B cell (primary cell): ENCODE measurements around the gene FBXO10. TPM values are rescaled to one million over a fixed set of nuclear protein-coding genes. Genes with fewer than 3 reads are reported as not detected.

ENCODE experiments used
- ATAC-seq: fragments of 200-7000 bp; cut with Tn5 transposase; one replicate; pipeline ENCODE4 v1.10.0; 2021; ENCODE audit warnings: low read depth, mild to moderate bottlenecking, moderate number of reproducible peaks, moderate library complexity
- CTCF ChIA-PET: fragments of 350-600 bp; sonication (Branson Sonifier 250); formaldehyde crosslinking; loops from one replicate; lab custom pipeline; 2021; ENCODE audit warnings: antibody characterized with exemption, inconsistent platforms; lab: Charles Lee
- POLR2A ChIA-PET: fragments of 350-600 bp; sonication (Branson Sonifier 250); formaldehyde crosslinking; loops from one replicate; lab custom pipeline; 2021; ENCODE audit warnings: antibody characterized with exemption; lab: Charles Lee
- DNase-seq: peaks from one replicate; pipeline ENCODE4 v3.0.0; 2013
- H2AFZ ChIP-seq: 2 replicates; pipeline ENCODE4 v1.6.1; 2012; ENCODE audit warnings: mild to moderate bottlenecking, low read depth, low read length; ENCODE audit not compliant: insufficient read depth, poor library complexity, severe bottlenecking
- H3K27ac ChIP-seq, 2 donors: 1 replicate in 1 of 2; 2 replicates in 1 of 2; pipeline ENCODE4 v1.5.1; 2012 to 2013; ENCODE audit warnings: low read length in 2 of 2, mild to moderate bottlenecking in 2 of 2, moderate library complexity in 1 of 2
- H3K27me3 ChIP-seq, 4 experiments: fragments of 200-600 bp in 1 of 4; sonication (generic) in 1 of 4; replicated peaks in 1 of 4; 1 replicate in 2 of 4; 2 replicates in 2 of 4; pipeline versions ENCODE4 v1.6.1 to v1.7.0; 2013 to 2016; ENCODE audit warnings: low read length in 3 of 4, mild to moderate bottlenecking in 2 of 4, mixed read lengths in 1 of 4, moderate library complexity in 1 of 4; ENCODE audit not compliant: insufficient read depth in 4 of 4, control insufficient read depth in 3 of 4; ENCODE audit errors: control extremely low read depth in 1 of 4
- H3K36me3 ChIP-seq, 2 experiments: replicated peaks in 1 of 2; 1 replicate in 1 of 2; 2 replicates in 1 of 2; pipeline versions ENCODE4 v1.6.1 to v1.7.1; 2013; ENCODE audit warnings: low read length in 1 of 2; ENCODE audit not compliant: insufficient read depth in 2 of 2, control insufficient read depth in 1 of 2; ENCODE audit errors: control extremely low read depth in 1 of 2, extremely low read depth in 1 of 2
- H3K4me1 ChIP-seq, 2 donors: fragments of 200-600 bp in 1 of 2; sonication (generic) in 1 of 2; 1 replicate in 1 of 2; 2 replicates in 1 of 2; pipeline versions ENCODE4 v1.5.1 to v1.6.1; 2013 to 2017; ENCODE audit warnings: low read length in 2 of 2; ENCODE audit not compliant: control insufficient read depth in 2 of 2, insufficient read depth in 2 of 2
- H3K4me2 ChIP-seq: replicated peaks from 2 replicates; pipeline ENCODE3; 2012; ENCODE audit warnings: mild to moderate bottlenecking, low read depth, low read length; ENCODE audit not compliant: poor library complexity, severe bottlenecking
- H3K4me3 ChIP-seq, 5 experiments: fragments of 200-600 bp in 1 of 5; sonication (generic) in 1 of 5; 1 replicate in 3 of 5; 2 replicates in 2 of 5; pipeline versions ENCODE4 v1.5.1 to v1.7.0; 2011 to 2016; ENCODE audit warnings: low read length in 4 of 5, mild to moderate bottlenecking in 4 of 5, low read depth in 2 of 5, control low read depth in 1 of 5, moderate library complexity in 1 of 5; ENCODE audit not compliant: insufficient read depth in 1 of 5; ENCODE audit errors: control extremely low read depth in 1 of 5, extremely low read depth in 1 of 5
- H3K79me2 ChIP-seq: fragments of 200-600 bp; sonication (generic); one replicate; pipeline ENCODE4 v1.6.0; 2016; ENCODE audit warnings: low read length; ENCODE audit not compliant: control insufficient read depth, insufficient read depth
- H3K9ac ChIP-seq: fragments of 200-600 bp; sonication (generic); 2 replicates; pipeline ENCODE4 v1.6.1; 2017; ENCODE audit warnings: mild to moderate bottlenecking, low read length, moderate library complexity
- H3K9me3 ChIP-seq, 3 donors: one replicate each; pipeline versions ENCODE4 v1.6.1 to v1.7.1; 2013; ENCODE audit warnings: low read length in 2 of 3; ENCODE audit not compliant: control insufficient read depth in 2 of 3, insufficient read depth in 1 of 3; ENCODE audit errors: control extremely low read depth in 1 of 3
- H4K20me1 ChIP-seq: 2 replicates; pipeline ENCODE4 v1.6.0; 2012; ENCODE audit warnings: mild to moderate bottlenecking, low read length; ENCODE audit not compliant: insufficient read depth, control insufficient read depth, poor library complexity, severe bottlenecking
- H3K27ac Mint-ChIP-seq: one replicate; pipeline ENCODE4 v1.8.0; 2021; ENCODE audit warnings: mixed read lengths
- H3K27me3 Mint-ChIP-seq: one replicate; pipeline ENCODE4 v1.8.0; 2021; ENCODE audit warnings: mixed read lengths
- H3K4me1 Mint-ChIP-seq: one replicate; pipeline ENCODE4 v1.8.0; 2021; ENCODE audit warnings: mixed read lengths
- H3K4me3 Mint-ChIP-seq: one replicate; pipeline ENCODE4 v1.8.0; 2021; ENCODE audit warnings: mixed read lengths
- H3K9me3 Mint-ChIP-seq: one replicate; pipeline ENCODE4 v1.8.0; 2022; ENCODE audit warnings: mixed read lengths; ENCODE audit not compliant: insufficient read depth
- EZH2 ChIP-seq: IDR thresholded peaks from 2 replicates; pipeline ENCODE4 v1.6.1; 2012; ENCODE audit warnings: borderline replicate concordance, low read depth, mild to moderate bottlenecking, moderate library complexity, low read length; ENCODE audit not compliant: insufficient read depth, poor library complexity, severe bottlenecking
- WGBS: methylation state at CpG from one replicate; pipeline ENCODE4 v1.1.5; 2013; ENCODE audit warnings: missing lambda C conversion rate; ENCODE audit not compliant: insufficient coverage; 5-methylcytosine and 5-hydroxymethylcytosine counted together
- intact Hi-C: fragments of 100-400 bp; cut with micrococcal nuclease; formaldehyde crosslinking; loops from one replicate; pipeline ENCODE4 v1.10.0; 2022
- polyA plus RNA-seq: library from polyadenylated mRNA; depleted of rRNA; stranded (reverse); fragments of >200 nt; gene quantifications from 2 replicates; pipeline ENCODE4 v1.2.3, GENCODE V29; 2012
- total RNA-seq, 2 donors: library from RNA; stranded (reverse); fragments of 120-200 nt in 1 of 2; gene quantifications; 1 replicate in 1 of 2; 2 replicates in 1 of 2; pipeline versions ENCODE4 v1.2.3 to v1.2.4, GENCODE V29; 2013 to 2022
- TF ChIP-seq, protein P1 (sequence below): fragments of 200-600 bp; IDR thresholded peaks from one replicate; pipeline ENCODE4 v1.8.0; 2022; ENCODE audit warnings: antibody characterized with exemption, mild to moderate bottlenecking

FBXO10 gene
- total and polyA plus RNA-seq, 2 donors (not counting 1 experiment from before 2014, with no cell fraction given) = 18.6 to 67.3 TPM

DNA sequence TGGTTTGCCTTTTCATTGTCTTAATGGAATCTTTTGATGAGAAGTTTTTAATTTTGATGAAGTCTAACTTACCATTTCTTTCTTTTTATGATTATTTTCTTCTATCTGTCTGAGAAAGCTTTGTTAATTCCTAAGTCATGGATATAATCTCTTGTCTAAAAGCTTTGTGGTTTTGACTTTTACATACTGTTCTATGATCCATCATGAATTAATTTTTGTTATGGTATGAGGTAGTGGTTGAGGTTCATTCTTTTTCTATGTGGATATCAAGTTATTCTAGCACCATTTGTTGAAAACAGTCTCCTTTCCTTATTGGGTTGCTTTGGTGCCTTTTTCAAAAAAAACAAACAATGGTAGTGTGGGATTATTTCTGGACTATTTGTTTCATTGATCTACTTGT, 20.4 kb downstream of the FBXO10 start:
- Mint-ChIP-seq H3K27ac (no peak overlapping the region), H3K9me3 (no peaks in the 10 kb centered on the region), H3K4me3 (no peak overlapping the region), H3K4me1 (peaks cover 27% of the 10 kb centered on the region), H3K27me3 (no peaks in the 10 kb centered on the region)
- intact Hi-C loops = no loop called here
- DNase-seq (no peak), ATAC-seq (no peak)
- Histone ChIP-seq H3K4me2 (no peak overlapping the region), H3K4me1 (peaks cover 0 to 10% of the 10 kb centered on the region in 2 donors), H3K27ac (no peak overlapping the region), H3K36me3 (no peaks in the 10 kb centered on the region), H3K79me2 (peaks cover 12% of the 10 kb centered on the region), H3K9me3 (no peaks in the 10 kb centered on the region), H2AFZ (no peak overlapping the region), H3K4me3 (no peak overlapping the region), H3K27me3 (no peaks in the 10 kb centered on the region), H4K20me1 (no peaks in the 10 kb centered on the region), H3K9ac (no peak overlapping the region)
- TF ChIP-seq EZH2 = no peak
- TF ChIP-seq, protein P1, sequence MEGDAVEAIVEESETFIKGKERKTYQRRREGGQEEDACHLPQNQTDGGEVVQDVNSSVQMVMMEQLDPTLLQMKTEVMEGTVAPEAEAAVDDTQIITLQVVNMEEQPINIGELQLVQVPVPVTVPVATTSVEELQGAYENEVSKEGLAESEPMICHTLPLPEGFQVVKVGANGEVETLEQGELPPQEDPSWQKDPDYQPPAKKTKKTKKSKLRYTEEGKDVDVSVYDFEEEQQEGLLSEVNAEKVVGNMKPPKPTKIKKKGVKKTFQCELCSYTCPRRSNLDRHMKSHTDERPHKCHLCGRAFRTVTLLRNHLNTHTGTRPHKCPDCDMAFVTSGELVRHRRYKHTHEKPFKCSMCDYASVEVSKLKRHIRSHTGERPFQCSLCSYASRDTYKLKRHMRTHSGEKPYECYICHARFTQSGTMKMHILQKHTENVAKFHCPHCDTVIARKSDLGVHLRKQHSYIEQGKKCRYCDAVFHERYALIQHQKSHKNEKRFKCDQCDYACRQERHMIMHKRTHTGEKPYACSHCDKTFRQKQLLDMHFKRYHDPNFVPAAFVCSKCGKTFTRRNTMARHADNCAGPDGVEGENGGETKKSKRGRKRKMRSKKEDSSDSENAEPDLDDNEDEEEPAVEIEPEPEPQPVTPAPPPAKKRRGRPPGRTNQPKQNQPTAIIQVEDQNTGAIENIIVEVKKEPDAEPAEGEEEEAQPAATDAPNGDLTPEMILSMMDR = no peak
- CTCF ChIA-PET = interaction anchor here (0.7 kb wide), 1 partner anchor 1603 kb away, joined by 3 read pairs; no protein-coding TSS in a partner anchor
- POLR2A ChIA-PET = interaction anchor here (0.6 kb wide), 1 partner anchor 59 kb away, joined by 3 read pairs; no protein-coding TSS in a partner anchor

DNA sequence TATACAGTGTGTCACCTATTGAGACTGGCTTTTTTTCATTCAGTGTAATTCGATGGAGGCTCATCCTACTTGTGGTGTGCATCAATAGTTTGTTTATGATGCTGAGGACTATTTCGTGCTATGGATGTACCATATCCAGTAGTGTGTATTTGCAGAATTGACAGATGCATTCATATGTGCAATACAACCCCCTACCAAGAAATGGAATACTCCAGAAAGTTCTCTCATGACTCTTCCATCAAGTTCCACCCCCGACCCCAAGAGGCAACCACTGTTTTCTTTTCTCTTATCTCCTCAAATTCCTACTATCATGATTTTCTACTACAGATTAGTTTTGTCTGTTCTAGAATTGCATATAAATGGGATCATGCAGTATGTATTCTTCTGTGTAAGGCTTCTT, 21.9 kb downstream of the FBXO10 start:
- H3K4me1 ChIP-seq = no peaks in the 10 kb centered on the region
- H3K4me3 ChIP-seq = no peak overlapping the region
- peaks cover 8% of the 10 kb centered on the region for H3K79me2 ChIP-seq
- DNase-seq (no peak), ATAC-seq (no peak)
- H3K27me3 ChIP-seq = no peaks in the 10 kb centered on the region
- no peak overlapping the region for H2AFZ ChIP-seq
- no peaks in the 10 kb centered on the region for H4K20me1 ChIP-seq
- no CpG with 5 or more reads among the region's 3 CpGs for WGBS
- H3K27ac ChIP-seq = no peak overlapping the region
- no peak overlapping the region for H3K9ac ChIP-seq
- TF ChIP-seq, protein P1 = no peak
- no peak for TF ChIP-seq EZH2
- intact Hi-C loops = no loop called here
- no peaks in the 10 kb centered on the region for H3K9me3 ChIP-seq
- H3K9me3 Mint-ChIP-seq = no peaks in the 10 kb centered on the region
- no peaks in the 10 kb centered on the region for H3K27me3 Mint-ChIP-seq
- ChIA-PET CTCF (no interaction called here), POLR2A (no interaction called here)
- H3K27ac Mint-ChIP-seq = no peak overlapping the region
- H3K4me1 Mint-ChIP-seq = peaks cover 20% of the 10 kb centered on the region
- no peak overlapping the region for H3K4me2 ChIP-seq
- H3K4me3 Mint-ChIP-seq = no peak overlapping the region
- H3K36me3 ChIP-seq = no peaks in the 10 kb centered on the region
